GM20431 (cell line): Measurements from ENCODE around the gene COA1.
"Not testable (repeated sequence)": the region's sequence is repeated elsewhere in the genome, so short reads cannot be mapped to it uniquely, and the experiment has no call there.

Source experiments
- in situ Hi-C: fragments of 300-500 bp; cut with MseI, MboI; formaldehyde crosslinking; loops from one replicate; pipeline ENCODE4 v1.15.0; 2020; ENCODE audit warnings: low sequenced_read_pairs; ENCODE audit not compliant: unreplicated experiment

Gene COA1

GRCh38 chr7:43612599-43613589 lies 116.4 kb downstream of the COA1 start:
- in situ Hi-C loops, result no loop called here

DNA sequence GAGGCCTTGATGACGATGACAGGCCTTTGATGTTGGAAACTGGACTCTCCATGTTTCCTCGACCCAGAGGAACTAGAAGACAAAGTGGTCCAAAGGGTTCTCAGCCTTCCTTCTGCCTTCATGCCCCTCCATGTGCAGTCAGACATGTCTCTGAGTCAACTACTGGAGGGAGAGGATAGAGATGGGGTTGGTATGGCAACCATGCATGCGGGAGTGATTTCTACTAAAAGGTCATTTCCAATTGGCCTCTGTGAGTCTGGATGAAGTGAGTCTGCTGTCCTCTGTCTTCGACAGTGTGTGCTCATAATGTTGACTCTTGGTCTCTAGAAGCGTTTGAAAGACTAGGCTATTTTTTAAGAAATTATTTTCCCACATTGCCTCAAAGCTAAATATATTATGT lies 117.2 kb downstream of the COA1 start:
- in situ Hi-C loops, result no loop called here

DNA sequence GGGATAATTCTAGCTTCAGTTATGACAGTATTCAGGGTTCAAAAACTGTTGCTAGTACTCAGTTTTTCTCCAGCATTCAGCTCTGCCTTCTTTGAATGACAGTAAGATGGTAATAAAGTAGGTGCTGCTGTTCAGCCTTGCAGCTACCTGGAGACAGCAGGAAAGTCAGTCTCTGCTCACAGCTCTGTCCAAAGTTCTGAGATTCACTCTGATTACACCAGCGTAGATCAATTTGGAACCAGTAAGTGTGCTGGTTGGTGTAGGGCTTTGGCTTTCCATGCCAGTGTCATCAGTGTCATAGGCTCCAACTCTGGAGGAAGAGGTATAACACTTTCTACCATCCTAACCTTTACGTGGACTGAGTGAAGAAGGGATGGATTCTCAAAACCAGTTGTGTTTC lies 120.2 kb downstream of the COA1 start:
- in situ Hi-C loops, result no loop called here

- in situ Hi-C loops, result no loop called here
Observed at GRCh38 chr7:43604251-43604650, 125.1 kb downstream of the COA1 start.

DNA sequence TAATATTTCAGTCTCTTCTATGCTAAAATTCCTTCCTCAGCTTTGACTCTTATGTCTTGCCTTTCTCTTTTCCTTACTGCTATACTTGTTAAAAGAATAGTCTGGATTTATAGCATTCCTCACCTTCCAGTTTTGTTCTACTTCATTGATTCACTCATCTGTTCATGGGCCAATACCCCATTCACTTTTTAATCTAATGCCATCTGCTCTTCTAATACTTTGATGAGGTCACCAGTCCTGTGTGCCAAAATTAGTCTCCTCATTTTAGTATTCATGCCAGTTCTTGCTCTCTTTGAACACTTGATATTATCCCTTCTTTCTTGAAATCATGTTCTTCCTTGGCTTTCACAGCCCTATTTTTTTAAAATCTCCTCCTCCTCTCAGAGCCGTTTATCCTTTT lies 127.1 kb downstream of the COA1 start:
- in situ Hi-C loops, result no loop called here

GRCh38 chr7:43600056-43600455 lies 129.3 kb downstream of the COA1 start:
- in situ Hi-C loops, result no loop called here

DNA sequence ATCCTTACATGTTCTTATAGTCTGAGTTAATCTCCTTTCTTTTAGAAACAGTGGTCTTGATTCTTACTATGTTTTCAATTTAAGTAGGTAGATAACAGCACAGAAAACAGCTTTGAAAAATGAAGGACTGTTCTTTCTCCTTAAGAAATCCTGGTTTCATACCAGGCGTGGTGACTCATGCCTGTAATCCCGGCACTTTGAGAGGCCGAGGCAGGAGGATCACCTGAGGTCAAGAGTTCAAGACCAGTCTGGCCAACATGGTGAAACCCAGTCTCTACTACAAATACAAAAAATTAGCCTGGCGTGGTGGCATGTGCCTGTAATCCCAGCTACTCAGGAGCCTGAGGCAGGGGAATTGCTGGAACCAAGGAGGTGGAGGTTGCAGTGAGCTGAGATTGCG lies 132.9 kb downstream of the COA1 start:
- in situ Hi-C loops, result not testable (repeated sequence)

DNA sequence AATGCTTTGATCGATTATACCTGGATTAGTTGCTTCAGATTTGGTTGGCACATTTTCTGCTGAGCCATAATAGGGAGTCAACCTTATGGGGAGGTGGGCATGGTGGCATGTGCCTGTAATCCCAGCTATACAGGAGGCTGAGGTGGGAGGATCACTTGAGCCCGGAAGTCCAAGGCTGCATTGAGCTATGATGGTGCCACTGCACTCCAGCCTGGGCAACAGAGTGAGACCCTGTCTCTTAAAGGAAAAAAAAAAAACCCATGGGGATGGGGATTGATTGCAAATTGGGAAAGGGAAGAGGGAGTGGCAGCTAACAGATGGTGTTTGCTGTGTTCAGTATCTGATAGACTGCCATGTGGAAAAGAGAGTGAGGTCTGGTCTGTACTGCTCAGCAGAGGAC lies 135.3 kb downstream of the COA1 start:
- in situ Hi-C loops, result no loop called here

GRCh38 chr7:43593010-43593409 lies 136.3 kb downstream of the COA1 start:
- in situ Hi-C loops, result no loop called here

GRCh38 chr7:43592326-43592725 lies 137.0 kb downstream of the COA1 start:
- in situ Hi-C loops, result no loop called here

GRCh38 chr7:43591558-43592180 lies 137.7 kb downstream of the COA1 start:
- in situ Hi-C loops, result no loop called here

DNA sequence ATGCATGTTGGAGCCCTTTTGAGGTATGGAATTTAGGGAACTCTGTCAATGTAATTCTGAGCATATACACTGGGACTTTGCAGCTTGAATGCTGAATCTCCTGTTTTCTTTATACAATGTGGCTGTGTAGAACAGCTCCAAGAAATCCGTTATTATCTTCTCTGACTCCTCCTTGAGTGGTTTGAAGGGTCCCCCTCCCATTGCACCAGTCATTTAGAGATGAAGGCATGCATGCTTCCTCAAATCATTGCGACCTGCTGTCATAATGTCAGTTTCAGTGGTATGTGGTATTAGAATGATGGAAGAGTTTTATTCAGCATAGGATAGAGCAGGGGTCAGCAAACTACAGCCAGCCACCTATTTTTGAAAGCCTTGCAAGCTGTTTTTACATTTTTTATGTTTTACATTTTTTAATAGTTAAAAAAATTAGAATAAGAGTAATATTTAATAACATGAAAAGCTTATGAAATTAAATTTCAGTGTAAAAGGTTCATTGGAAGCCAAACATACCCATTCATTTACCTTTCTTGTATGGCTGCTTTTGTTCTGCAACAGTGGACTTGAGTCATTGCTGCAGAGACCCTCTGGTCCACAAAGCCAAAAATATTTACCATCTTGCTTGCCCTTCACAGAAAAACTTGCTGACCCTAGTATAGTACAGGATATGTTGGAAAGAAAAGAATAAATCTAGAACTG lies 138.3 kb downstream of the COA1 start:
- in situ Hi-C loops, result no loop called here

- in situ Hi-C loops, result no loop called here
Observed at GRCh38 chr7:43589728-43590127, 139.6 kb downstream of the COA1 start.
